ENCODE measurements around the gene SMC5.

DNA sequence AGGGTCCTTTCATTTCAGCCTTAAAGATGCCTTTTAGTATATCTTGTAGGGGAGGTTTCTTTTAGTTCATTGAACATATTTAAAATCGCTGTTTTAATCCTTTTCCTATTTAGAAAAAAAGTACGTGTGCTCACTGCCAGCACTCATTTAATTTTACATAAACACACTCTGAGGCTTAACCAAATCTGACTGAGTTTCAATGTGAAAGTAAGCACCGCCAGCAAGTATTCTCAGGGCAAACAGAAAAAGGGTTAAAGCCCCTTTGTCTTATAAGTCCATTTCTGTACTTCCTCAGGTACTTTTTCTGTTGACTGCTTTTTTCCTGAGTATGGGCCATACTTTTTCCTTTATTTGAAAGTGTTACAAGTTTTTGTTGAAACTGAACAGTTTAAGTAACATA lies 31.8 kb downstream of the SMC5 start:
- TF ChIP-seq ESRRA (CRISPR knock-in tag; IDR thresholded peaks at IDR 0.05; ENCODE audit: low read depth) (no peak), SRF (IDR thresholded peaks at IDR 0.05; ENCODE audit: low read depth, low read length) (no peak), TBL1XR1 (IDR thresholded peaks at IDR 0.05; ENCODE audit: borderline replicate concordance, low read length, partially characterized antibody) (no peak), YY1 (IDR thresholded peaks at IDR 0.05; ENCODE audit: insufficient read depth, insufficient replicate concordance, low read depth, low read length) (no peak), EP300 (IDR thresholded peaks at IDR 0.05; ENCODE audit: low read depth in 2 of 2, low read length in 2 of 2) (no peak), EP300 (CRISPR knock-in tag; IDR thresholded peaks at IDR 0.05; ENCODE audit: borderline replicate concordance) (no peak), ZNF430 (CRISPR knock-in tag; IDR thresholded peaks at IDR 0.05) (no peak), FOXA3 (CRISPR knock-in tag; IDR thresholded peaks at IDR 0.05) (no peak), CREB1 (IDR thresholded peaks at IDR 0.05) (no peak), CREB1 (CRISPR knock-in tag; IDR thresholded peaks at IDR 0.05) (no peak), SUZ12 (IDR thresholded peaks at IDR 0.05; ENCODE audit: low read depth, low read length) (no peak)

Measured in HepG2 (cell line).